GM18907 (cell line): ENCODE measurements around the gene NBEAL2.
"Not testable (repeated sequence)": the region's sequence is repeated elsewhere in the genome, so short reads cannot be mapped to it uniquely, and the experiment has no call there.

ENCODE experiments used
- ATAC-seq: cut with Tn5 transposase; IDR thresholded peaks from one replicate; pipeline ENCODE4 v1.9.1; 2021; ENCODE audit warnings: mild to moderate bottlenecking, moderate library complexity; ENCODE audit not compliant: unreplicated experiment

The NBEAL2 gene

DNA sequence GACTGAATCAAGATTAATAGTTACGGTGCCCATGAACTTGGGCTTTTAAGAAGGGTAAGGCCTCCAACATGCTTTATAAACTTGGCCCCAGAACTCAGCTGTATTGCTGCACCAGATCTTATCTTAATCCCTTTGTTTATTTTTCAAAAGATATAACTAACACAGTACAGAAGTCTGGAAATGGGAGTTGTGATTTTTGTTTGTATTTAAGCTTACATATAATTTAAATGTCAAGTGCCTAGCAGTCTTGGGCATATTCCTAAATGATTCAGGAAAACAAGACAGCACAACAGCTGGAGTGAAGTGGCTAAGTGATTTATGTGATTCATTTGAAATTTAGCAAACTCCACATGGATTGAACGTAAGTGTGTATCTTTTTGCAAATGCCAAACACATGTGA is 56.2 kb downstream of the NBEAL2 start:
- no peak for ATAC-seq

DNA sequence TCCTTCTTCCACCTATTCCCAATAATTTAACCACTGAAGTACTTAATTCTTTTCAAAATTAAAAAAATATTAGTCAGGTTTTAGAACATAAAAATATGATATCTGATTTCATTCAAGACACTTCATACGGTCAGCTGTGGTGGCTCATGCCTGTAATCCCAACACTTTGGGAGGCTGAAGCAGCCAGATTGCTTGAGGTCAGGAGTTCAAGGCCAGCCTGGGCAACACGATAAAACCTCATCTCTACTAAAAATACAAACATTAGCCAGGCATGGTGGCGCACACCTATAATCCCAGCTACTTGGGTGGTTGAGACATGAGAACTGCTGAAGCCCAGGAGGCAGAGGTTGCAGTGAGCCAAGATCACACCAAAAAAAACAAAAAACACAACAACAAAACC is 56.7 kb downstream of the NBEAL2 start:
- ATAC-seq, result no peak

DNA sequence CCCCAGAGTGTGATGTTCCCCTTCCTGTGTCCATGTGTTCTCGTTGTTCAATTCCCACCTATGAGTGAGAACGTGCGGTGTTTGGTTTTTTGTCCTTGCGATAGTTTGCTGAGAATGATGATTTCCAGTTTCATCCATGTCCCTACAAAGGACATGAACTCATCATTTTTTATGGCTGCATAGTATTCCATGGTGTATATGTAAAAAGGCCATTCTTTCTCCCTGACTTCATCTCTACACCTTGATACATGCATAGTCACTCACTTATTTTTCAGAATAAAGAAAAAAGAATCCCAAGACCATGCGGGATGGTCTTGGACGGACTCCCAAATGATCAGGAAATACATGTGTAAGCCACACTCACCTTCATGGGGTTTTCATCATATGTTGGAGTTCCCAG is 57.8 kb downstream of the NBEAL2 start:
- not testable (repeated sequence) for ATAC-seq

DNA sequence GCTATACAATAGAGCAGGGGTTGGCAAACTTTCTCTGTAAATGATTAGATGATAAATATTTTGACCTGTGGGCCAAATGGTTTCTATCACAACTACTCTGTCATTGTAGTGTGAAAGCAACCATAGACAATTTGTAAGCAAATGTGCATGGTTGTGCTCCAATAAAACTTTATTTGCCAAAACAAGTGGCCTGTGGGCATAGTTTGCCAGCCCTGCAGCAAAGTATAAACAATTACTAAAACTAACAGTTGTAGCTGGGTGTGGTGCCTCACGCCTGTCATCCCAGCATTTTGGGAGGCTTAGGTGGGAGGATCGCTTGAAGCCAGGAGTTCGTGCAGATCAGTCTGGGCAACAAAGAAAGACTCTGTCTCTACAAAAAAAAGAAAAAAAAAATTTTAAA is 61.6 kb downstream of the NBEAL2 start:
- no peak for ATAC-seq

DNA sequence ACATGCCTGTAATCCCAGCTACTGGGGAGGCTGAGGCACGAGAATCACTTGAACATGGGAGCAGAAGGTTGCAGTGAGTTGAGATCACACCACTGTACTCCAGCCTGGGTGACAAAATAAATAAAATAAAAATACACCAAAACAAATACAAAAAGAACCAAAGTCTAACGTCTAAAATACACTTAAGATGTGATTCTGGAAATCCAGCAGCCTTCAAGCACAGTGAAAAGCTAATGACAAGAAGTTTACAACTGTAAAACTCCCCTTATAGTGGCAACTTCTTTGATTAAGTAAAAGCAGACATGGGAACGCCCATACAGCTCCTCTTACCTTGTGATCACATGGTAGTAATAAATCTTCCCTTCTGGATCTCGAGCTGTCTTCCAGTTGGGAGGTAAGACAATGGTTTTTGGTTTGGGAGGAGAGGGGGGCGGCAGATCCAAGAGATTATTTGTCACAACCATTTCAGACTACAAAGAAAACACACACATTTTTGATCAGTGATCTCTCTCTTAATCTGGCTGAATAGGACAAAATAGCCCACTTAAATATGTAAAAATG is 62.8 kb downstream of the NBEAL2 start:
- ATAC-seq, result no peak

DNA sequence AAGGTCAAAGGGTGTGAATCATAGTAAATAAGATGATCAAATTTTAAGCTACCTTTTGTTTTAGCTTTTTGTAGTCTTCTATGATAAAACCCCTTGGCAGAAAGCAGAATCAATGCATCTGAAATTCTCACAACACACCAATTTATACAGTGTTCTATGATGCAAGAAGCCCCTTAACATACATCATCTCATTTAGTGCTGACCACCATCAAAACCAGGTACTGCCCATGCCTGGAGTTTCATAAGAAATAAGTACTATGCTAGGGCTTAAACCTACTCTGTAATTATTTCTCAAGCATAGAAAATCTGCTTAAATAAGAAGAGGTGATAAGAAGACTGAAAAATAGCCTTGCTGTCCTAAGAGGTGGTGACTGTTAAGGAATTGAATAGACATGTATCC is 67.6 kb downstream of the NBEAL2 start:
- no peak for ATAC-seq

DNA sequence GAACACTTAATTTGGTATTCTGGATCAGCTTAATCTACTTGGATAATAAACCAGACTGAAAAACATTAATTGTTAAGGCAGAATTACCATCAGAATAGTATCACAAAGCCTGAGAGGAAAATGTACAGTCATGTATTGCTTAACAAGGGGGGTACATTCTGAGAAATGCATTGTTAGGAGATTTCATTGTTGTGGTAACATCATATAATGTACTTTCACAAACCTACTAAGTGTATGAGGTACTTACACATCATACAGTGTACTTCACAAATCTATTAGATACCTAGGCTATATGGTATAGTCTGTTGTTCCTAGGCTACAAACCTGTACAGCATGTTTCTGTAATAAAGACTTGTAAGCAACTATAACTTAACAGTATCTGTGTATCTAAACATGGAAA is 68.2 kb downstream of the NBEAL2 start:
- ATAC-seq, result no peak

DNA sequence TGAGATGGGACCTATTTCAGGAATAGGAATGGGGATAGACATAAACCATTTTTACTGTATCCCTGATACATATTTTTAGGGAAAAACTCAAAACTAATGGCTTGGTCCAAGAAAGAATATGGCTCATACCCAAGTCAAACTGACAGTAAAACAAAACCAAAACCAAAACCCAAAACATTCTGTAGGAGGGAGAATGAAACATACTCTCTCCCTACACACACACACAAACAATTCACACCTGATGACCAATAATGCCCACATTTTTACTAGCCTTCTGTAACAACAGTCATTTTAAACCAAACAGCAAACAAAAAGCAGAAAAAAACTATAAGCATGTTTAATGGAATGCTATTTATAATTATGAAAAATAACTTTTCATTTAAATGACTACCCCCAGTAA is 74.9 kb downstream of the NBEAL2 start:
- ATAC-seq, result no peak

DNA sequence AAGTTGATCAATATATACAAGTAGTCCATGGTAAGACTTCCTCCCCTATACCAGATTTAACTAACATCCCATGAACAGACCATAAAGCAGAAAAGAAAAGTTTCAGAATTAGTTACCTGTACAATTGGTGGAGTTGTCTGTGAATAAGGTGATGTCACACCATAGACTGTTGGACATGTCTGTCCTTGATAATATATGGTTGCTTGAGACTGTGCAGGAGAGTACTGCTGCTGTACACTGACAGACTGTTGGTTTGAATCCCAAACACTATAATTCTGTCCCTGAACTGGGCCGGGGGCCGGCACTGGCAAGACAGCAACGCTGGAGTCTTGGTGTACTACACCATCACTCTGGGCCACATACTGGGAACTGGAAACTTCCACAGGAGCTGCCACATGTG is 77.2 kb downstream of the NBEAL2 start:
- no peak for ATAC-seq

DNA sequence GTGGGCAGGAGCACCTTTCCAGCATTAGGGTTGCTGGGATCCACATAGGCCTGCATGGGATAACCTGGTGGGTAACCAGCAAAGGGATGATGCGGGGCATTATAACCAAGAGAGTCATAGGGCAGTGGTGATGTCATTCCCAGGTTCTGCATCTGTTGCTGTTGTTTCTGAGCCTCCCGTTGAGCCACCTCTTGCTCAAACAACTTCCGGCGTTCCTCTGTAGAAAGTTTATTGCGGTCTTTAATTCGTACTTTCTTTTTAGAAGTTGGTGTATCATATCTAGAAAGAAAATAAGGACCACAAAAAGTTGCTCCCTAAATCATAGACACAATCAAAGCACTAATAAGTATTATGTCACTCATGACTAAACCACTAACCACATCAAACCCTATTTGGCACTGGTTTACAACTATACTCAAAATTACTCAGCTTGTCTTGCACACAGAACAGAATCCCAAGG is 77.8 kb downstream of the NBEAL2 start:
- no peak for ATAC-seq
